Measurements from ENCODE around the gene RPS6KB1.

- TF ChIP-seq CTCF (IDR thresholded peaks at IDR 0.05) (no peak), POLR2A (IDR thresholded peaks at IDR 0.05) (no peak)
Measured at GRCh38 chr17:59963738-59964481, 71.0 kb downstream of the RPS6KB1 start.
